K562 (cell line): ENCODE data around the gene MFSD12. TPM values are rescaled to one million over a fixed set of nuclear protein-coding genes. Genes with fewer than 3 reads are reported as not detected.
A peak's percentile ranks its signal among the peaks of the same experiment; 100 is the strongest.

Source experiments
- CBFB ChIP-seq: sonication (generic); formaldehyde crosslinking; IDR thresholded peaks from 2 replicates; pipeline ENCODE4 v1.4.0; 2020; ENCODE audit warnings: mild to moderate bottlenecking, missing genetic modification reagents
- FOS ChIP-seq: IDR thresholded peaks from 3 replicates; pipeline ENCODE4 v1.6.1; 2011; ENCODE audit not compliant: insufficient read length; ENCODE audit errors: extremely low read depth
- GABPB2 ChIP-seq: fragments of 250-450 bp; sonication (Bioruptor Pico); conservative IDR thresholded peaks from 2 replicates; pipeline ENCODE4 v1.5.1; 2021; ENCODE audit warnings: mild to moderate bottlenecking
- HDAC2 ChIP-seq: fragments of 450-650 bp; IDR thresholded peaks from 2 replicates; pipeline ENCODE4 v1.6.1; 2016; ENCODE audit warnings: mild to moderate bottlenecking
- HLTF ChIP-seq: fragments of 450-650 bp; IDR thresholded peaks from 2 replicates; pipeline ENCODE4 v1.6.1; 2016
- HNRNPUL1 ChIP-seq: fragments of 200-400 bp; formaldehyde crosslinking; IDR thresholded peaks from 2 replicates; pipeline ENCODE4 v1.6.1; 2017; ENCODE audit warnings: low read length
- HSF4 ChIP-seq: fragments of 250-450 bp; sonication (Bioruptor Pico); IDR thresholded peaks from 2 replicates; pipeline ENCODE4 v2.1.2; 2022; ENCODE audit warnings: mild to moderate bottlenecking, moderate library complexity, borderline replicate concordance
- KLF13 ChIP-seq: fragments of 450-650 bp; IDR thresholded peaks from 2 replicates; pipeline ENCODE4 v1.6.1; 2016; ENCODE audit warnings: missing genetic modification characterization, low read depth, mild to moderate bottlenecking, missing compliant biosample characterization, moderate library complexity, borderline replicate concordance
- LARP7 ChIP-seq: fragments of 450-650 bp; IDR thresholded peaks from 2 replicates; pipeline ENCODE4 v1.6.1; 2016
- MCM7 ChIP-seq, 2 experiments: fragments of 450-650 bp; IDR thresholded peaks; 2 replicates each; pipeline ENCODE4 v1.6.1; 2016 to 2018
- MEIS2 ChIP-seq: fragments of 450-650 bp; IDR thresholded peaks from 2 replicates; pipeline ENCODE4 v1.6.1; 2014; ENCODE audit warnings: mild to moderate bottlenecking; ENCODE audit not compliant: partially characterized antibody
- MIER1 ChIP-seq: fragments of 450-650 bp; IDR thresholded peaks from 2 replicates; pipeline ENCODE4 v1.6.1; 2016; ENCODE audit warnings: antibody characterized with exemption, mild to moderate bottlenecking, low read depth
- PTRF ChIP-seq: fragments of 450-650 bp; IDR thresholded peaks from 2 replicates; pipeline ENCODE4 v1.6.1; 2016; ENCODE audit warnings: mild to moderate bottlenecking, missing genetic modification characterization, missing compliant biosample characterization
- RHOXF2B ChIP-seq: fragments of 250-450 bp; sonication (Bioruptor Pico); conservative IDR thresholded peaks from 2 replicates; pipeline ENCODE4 v1.5.1; 2021
- SMARCA4 ChIP-seq: fragments of 450-650 bp; IDR thresholded peaks from 2 replicates; pipeline ENCODE4 v1.6.1; 2016
- SMC3 ChIP-seq: conservative IDR thresholded peaks from 2 replicates; pipeline ENCODE4 v1.6.1; 2011; ENCODE audit warnings: low read depth, low read length, improper control_type of control experiment; ENCODE audit not compliant: insufficient read depth
- SREBF1 ChIP-seq: fragments of 150-350 bp; IDR thresholded peaks from 2 replicates; pipeline ENCODE4 v1.6.1; 2014; ENCODE audit warnings: antibody characterized with exemption, low read depth, low read length, borderline replicate concordance
- TARDBP ChIP-seq: fragments of 450-650 bp; IDR thresholded peaks from 2 replicates; pipeline ENCODE4 v1.6.1; 2016
- WHSC1 ChIP-seq: IDR thresholded peaks from one replicate; pipeline ENCODE4 v1.6.1; 2012; ENCODE audit warnings: low read length, control low read depth, inconsistent platforms
- ZFP36 ChIP-seq: fragments of 150-350 bp; IDR thresholded peaks from 2 replicates; pipeline ENCODE4 v1.6.1; 2018; ENCODE audit warnings: low read length, low read depth; ENCODE audit not compliant: partially characterized antibody
- ZNF140 ChIP-seq: fragments of 250-450 bp; sonication (Bioruptor Pico); IDR thresholded peaks from 2 replicates; pipeline ENCODE4 v1.8.0; 2021; ENCODE audit warnings: moderate library complexity, mild to moderate bottlenecking, inconsistent platforms
- ZNF354B ChIP-seq: fragments of 250-450 bp; sonication (Bioruptor Pico); IDR thresholded peaks from 2 replicates; pipeline ENCODE4 v1.4.0; 2020
- ZNF444 ChIP-seq: fragments of 250-450 bp; sonication (Bioruptor Pico); IDR thresholded peaks from 2 replicates; pipeline ENCODE4 v1.4.0; 2020; ENCODE audit warnings: mild to moderate bottlenecking, moderate library complexity
- ZNF695 ChIP-seq: fragments of 450-650 bp; formaldehyde crosslinking; IDR thresholded peaks from 2 replicates; pipeline ENCODE4 v1.4.0; 2020; ENCODE audit warnings: mild to moderate bottlenecking, moderate library complexity
- polyA plus RNA-seq, 8 experiments: library from polyadenylated mRNA; depleted of rRNA in 4 of 8; stranded (reverse) in 5 of 8; unstranded in 3 of 8; fragments of >200 nt; fragmentation: Nextera tagmentation in 2 of 8; fragmentation: Illumina TruSeq in 1 of 8; extraction: Ambion mirVana in 2 of 8; extraction: Trizol in 1 of 8; gene quantifications; 2 replicates each; pipeline versions ENCODE4 v1.2.1 to v1.2.3, GENCODE V29; 2011 to 2014; ENCODE audit warnings: inconsistent platforms in 1 of 8, missing spikeins in 1 of 8
- total RNA-seq, 7 experiments: library from RNA; depleted of rRNA in 6 of 7; stranded (reverse); fragments of >200 nt in 6 of 7; fragmentation: Illumina TruSeq in 2 of 7; extraction: Trizol in 2 of 7; gene quantifications; 2 replicates each; pipeline versions ENCODE4 v1.2.1 to v1.2.3, GENCODE V29; 2011 to 2021; ENCODE audit warnings: low replicate concordance in 1 of 7
- TF ChIP-seq, protein P1 (sequence below): sonication (generic); formaldehyde crosslinking; IDR thresholded peaks from 2 replicates; pipeline ENCODE4 v1.8.1; 2023; ENCODE audit warnings: mild to moderate bottlenecking, missing genetic modification reagents
- TF ChIP-seq, protein P2 (sequence below), 2 experiments: fragments of 150-350 bp in 1 of 2; IDR thresholded peaks; 2 replicates each; pipeline ENCODE4 v1.6.1; 2012 to 2016; ENCODE audit warnings: low read depth in 2 of 2, low read length in 2 of 2, mild to moderate bottlenecking in 1 of 2, moderate library complexity in 1 of 2
- TF ChIP-seq, protein P3 (sequence below): fragments of 450-650 bp; IDR thresholded peaks from 2 replicates; pipeline ENCODE4 v1.6.1; 2017; ENCODE audit warnings: antibody characterized with exemption

Gene MFSD12
- total and polyA plus RNA-seq, 9 of the 15 experiments (the other 6 are each of a cell fraction or from before 2014, with no cell fraction given) = 0.69 to 112 (median 31.8) TPM

DNA sequence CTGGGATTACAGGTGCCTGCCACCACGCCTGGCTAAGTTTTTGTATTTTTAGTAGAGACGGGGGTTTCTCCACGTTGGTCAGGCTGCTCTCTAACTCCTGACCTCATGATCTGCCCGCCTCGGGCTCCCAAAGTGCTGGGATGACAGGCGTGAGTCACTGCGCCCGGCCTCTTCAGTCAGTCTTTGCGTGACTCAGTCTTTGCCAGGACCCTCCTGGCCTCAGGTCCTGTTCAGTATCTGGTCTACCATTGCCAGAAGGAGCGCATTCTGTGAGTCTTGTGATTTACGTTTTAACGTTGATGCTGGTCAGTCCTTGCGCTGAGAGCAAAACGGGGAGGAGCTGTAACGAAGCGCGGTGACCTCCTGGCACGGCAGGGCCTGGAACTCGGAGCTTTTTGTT, 7.8 kb upstream of the MFSD12 start (continued):
- TF ChIP-seq, protein P1, sequence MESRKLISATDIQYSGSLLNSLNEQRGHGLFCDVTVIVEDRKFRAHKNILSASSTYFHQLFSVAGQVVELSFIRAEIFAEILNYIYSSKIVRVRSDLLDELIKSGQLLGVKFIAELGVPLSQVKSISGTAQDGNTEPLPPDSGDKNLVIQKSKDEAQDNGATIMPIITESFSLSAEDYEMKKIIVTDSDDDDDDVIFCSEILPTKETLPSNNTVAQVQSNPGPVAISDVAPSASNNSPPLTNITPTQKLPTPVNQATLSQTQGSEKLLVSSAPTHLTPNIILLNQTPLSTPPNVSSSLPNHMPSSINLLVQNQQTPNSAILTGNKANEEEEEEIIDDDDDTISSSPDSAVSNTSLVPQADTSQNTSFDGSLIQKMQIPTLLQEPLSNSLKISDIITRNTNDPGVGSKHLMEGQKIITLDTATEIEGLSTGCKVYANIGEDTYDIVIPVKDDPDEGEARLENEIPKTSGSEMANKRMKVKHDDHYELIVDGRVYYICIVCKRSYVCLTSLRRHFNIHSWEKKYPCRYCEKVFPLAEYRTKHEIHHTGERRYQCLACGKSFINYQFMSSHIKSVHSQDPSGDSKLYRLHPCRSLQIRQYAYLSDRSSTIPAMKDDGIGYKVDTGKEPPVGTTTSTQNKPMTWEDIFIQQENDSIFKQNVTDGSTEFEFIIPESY (CRISPR knock-in tag) = no peak
- TF ChIP-seq CBFB (no peak), MEIS2 (peak; percentile 58), WHSC1 (no peak), ZFP36 (no peak), MIER1 (no peak), HLTF (no peak), MCM7 (IDR thresholded peaks at IDR 0.05) (no peak), SREBF1 (no peak), FOS (no peak), GABPB2 (CRISPR knock-in tag) (no peak), TARDBP (no peak), ZNF140 (CRISPR knock-in tag) (no peak), HSF4 (CRISPR knock-in tag) (no peak), LARP7 (no peak), ZNF444 (CRISPR knock-in tag) (no peak), SMARCA4 (peak; percentile 58), RHOXF2B (CRISPR knock-in tag) (no peak), PTRF (tag) (no peak), ZNF695 (CRISPR knock-in tag) (no peak), HDAC2 (no peak), HNRNPUL1 (no peak), KLF13 (no peak), ZNF354B (no peak), SMC3 (no peak)
- TF ChIP-seq, protein P2, sequence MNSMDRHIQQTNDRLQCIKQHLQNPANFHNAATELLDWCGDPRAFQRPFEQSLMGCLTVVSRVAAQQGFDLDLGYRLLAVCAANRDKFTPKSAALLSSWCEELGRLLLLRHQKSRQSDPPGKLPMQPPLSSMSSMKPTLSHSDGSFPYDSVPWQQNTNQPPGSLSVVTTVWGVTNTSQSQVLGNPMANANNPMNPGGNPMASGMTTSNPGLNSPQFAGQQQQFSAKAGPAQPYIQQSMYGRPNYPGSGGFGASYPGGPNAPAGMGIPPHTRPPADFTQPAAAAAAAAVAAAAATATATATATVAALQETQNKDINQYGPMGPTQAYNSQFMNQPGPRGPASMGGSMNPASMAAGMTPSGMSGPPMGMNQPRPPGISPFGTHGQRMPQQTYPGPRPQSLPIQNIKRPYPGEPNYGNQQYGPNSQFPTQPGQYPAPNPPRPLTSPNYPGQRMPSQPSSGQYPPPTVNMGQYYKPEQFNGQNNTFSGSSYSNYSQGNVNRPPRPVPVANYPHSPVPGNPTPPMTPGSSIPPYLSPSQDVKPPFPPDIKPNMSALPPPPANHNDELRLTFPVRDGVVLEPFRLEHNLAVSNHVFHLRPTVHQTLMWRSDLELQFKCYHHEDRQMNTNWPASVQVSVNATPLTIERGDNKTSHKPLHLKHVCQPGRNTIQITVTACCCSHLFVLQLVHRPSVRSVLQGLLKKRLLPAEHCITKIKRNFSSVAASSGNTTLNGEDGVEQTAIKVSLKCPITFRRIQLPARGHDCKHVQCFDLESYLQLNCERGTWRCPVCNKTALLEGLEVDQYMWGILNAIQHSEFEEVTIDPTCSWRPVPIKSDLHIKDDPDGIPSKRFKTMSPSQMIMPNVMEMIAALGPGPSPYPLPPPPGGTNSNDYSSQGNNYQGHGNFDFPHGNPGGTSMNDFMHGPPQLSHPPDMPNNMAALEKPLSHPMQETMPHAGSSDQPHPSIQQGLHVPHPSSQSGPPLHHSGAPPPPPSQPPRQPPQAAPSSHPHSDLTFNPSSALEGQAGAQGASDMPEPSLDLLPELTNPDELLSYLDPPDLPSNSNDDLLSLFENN (IDR thresholded peaks at IDR 0.05; ENCODE audit: low read depth in 2 of 2, low read length in 2 of 2) = no peak
- TF ChIP-seq, protein P3, sequence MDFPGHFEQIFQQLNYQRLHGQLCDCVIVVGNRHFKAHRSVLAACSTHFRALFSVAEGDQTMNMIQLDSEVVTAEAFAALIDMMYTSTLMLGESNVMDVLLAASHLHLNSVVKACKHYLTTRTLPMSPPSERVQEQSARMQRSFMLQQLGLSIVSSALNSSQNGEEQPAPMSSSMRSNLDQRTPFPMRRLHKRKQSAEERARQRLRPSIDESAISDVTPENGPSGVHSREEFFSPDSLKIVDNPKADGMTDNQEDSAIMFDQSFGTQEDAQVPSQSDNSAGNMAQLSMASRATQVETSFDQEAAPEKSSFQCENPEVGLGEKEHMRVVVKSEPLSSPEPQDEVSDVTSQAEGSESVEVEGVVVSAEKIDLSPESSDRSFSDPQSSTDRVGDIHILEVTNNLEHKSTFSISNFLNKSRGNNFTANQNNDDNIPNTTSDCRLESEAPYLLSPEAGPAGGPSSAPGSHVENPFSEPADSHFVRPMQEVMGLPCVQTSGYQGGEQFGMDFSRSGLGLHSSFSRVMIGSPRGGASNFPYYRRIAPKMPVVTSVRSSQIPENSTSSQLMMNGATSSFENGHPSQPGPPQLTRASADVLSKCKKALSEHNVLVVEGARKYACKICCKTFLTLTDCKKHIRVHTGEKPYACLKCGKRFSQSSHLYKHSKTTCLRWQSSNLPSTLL = no peak
